SK-N-MC (cell line): ENCODE data around the gene MMP27.
"Not testable (repeated sequence)": the region's sequence is repeated elsewhere in the genome, so short reads cannot be mapped to it uniquely, and the experiment has no call there.

Experiments used
- DNase-seq: peaks from one replicate; pipeline ENCODE4 v3.0.0-alpha.2; 2011; ENCODE audit warnings: low read depth, low spot score
- H3K27ac ChIP-seq: fragments of 200-600 bp; sonication (generic); 2 replicates; pipeline ENCODE4 v1.5.1; 2016; ENCODE audit warnings: mixed run types
- H3K36me3 ChIP-seq: fragments of 200-600 bp; sonication (generic); 2 replicates; pipeline ENCODE4 v1.6.1; 2017; ENCODE audit warnings: antibody characterized with exemption, low read length, mixed read lengths; ENCODE audit not compliant: insufficient read depth
- H3K4me3 ChIP-seq: fragments of 200-600 bp; sonication (generic); 2 replicates; pipeline ENCODE4 v1.5.1; 2016
- H3K9ac ChIP-seq: fragments of 200-600 bp; sonication (generic); 2 replicates; pipeline ENCODE4 v1.8.0; 2017; ENCODE audit warnings: mixed run types, mixed read lengths; ENCODE audit not compliant: insufficient read length
- H3K9me3 ChIP-seq: fragments of 200-600 bp; sonication (generic); 2 replicates; pipeline ENCODE4 v1.6.1; 2017; ENCODE audit warnings: low read depth, mild to moderate bottlenecking, antibody characterized with exemption, low read length, moderate library complexity, mixed read lengths
- EZH2 ChIP-seq: fragments of 200-600 bp; sonication (generic); IDR thresholded peaks from one replicate; pipeline ENCODE4 v1.6.1; 2017; ENCODE audit warnings: antibody characterized with exemption
- FOXP2 ChIP-seq: optimal IDR thresholded peaks from 2 replicates; pipeline ENCODE3; 2011; ENCODE audit warnings: mild to moderate bottlenecking, moderate library complexity; ENCODE audit not compliant: insufficient read depth; ENCODE audit errors: extremely low read length, control extremely low read depth
- POLR2AphosphoS5 ChIP-seq: IDR thresholded peaks from 2 replicates; pipeline ENCODE4 v1.6.1; 2012; ENCODE audit warnings: mild to moderate bottlenecking, low read depth, low read length, borderline replicate concordance

Gene MMP27

DNA sequence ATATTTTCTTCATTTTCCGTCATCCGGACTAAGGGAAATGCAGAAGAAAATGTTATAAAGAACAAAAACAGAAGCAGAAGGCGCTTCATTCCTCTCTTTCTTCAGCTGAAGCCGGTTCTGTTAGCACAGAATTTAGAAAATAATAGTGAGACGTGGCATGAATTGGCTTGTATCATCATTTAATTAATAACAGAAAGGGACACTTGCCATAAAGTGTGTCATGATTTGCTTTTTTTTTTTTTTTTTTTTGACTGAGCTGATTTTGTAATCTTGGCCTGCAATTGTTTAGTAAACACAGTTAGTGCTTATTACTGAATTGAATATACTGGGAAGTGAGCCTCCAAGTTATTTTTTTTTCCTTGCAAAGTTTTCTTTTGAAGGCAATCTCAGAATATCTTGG is at the start of gene MMP27:
TSS of gene MMP27 (minus strand) at position 144 of the 400 bp plus-strand sequence. CDS start at position 89, 55 bp downstream.
- no peak within 1 kb of the TSS for H3K4me3 ChIP-seq
- DNase-seq, result no peak
- no peaks in the 10 kb centered on the region for H3K9me3 ChIP-seq
- H3K27ac ChIP-seq, result no peak within 1 kb of the TSS
- H3K9ac ChIP-seq, result no peak within 1 kb of the TSS
- no peaks in the 10 kb centered on the region for H3K36me3 ChIP-seq
- TF ChIP-seq POLR2AphosphoS5, result no peak
- no peak for TF ChIP-seq FOXP2
- TF ChIP-seq EZH2, result no peak

DNA sequence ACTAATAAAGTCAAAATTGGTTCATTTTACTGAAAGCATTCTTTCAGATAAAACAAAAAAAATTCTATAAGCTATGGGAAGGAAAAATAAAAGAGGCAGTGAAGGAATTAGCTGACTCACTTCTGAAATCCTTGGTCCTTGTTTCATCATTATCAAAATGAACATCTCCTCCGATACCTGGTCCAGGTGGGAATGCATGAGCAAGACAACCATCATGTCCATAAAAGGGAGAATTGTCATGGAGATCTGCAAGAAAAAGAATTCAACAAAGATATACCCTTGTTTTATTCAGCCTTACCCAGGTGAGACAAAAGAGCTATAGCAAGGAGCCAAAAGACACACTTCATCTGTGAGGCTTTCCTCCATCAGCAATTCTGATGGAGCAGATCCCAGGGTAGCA is 47.7 kb upstream of the MMP27 start:
- no peak for DNase-seq
- Histone ChIP-seq H3K27ac (no peak overlapping the region), H3K9me3 (no peaks in the 10 kb centered on the region), H3K9ac (no peak overlapping the region), H3K4me3 (no peak overlapping the region), H3K36me3 (no peaks in the 10 kb centered on the region)
- no peak for TF ChIP-seq EZH2
- TF ChIP-seq FOXP2, result no peak
- no peak for TF ChIP-seq POLR2AphosphoS5

GRCh38 chr11:102751673-102752072 is 46.1 kb upstream of the MMP27 start:
- TF ChIP-seq POLR2AphosphoS5 (no peak), FOXP2 (no peak), EZH2 (no peak)
- DNase-seq, result no peak
- no peaks in the 10 kb centered on the region for H3K36me3 ChIP-seq
- no peaks in the 10 kb centered on the region for H3K9me3 ChIP-seq
- H3K9ac ChIP-seq, result no peak overlapping the region
- no peak overlapping the region for H3K4me3 ChIP-seq
- no peak overlapping the region for H3K27ac ChIP-seq

- Histone ChIP-seq H3K36me3 (no peaks in the 10 kb centered on the region), H3K4me3 (no peak overlapping the region), H3K9ac (no peak overlapping the region), H3K27ac (no peak overlapping the region), H3K9me3 (no peaks in the 10 kb centered on the region)
- TF ChIP-seq POLR2AphosphoS5 (no peak), FOXP2 (no peak), EZH2 (no peak)
- DNase-seq, result no peak
These were observed 43.6 kb upstream of the MMP27 start for GRCh38 chr11:102749101-102749722.

- DNase-seq, H3K9ac ChIP-seq, H3K4me3 ChIP-seq, H3K36me3 ChIP-seq, H3K27ac ChIP-seq, H3K9me3 ChIP-seq: not testable (repeated sequence)
These were observed 41.4 kb upstream of the MMP27 start for GRCh38 chr11:102746746-102747578.

- DNase-seq, result no peak
- H3K4me3 ChIP-seq, result no peak overlapping the region
- H3K27ac ChIP-seq, result no peak overlapping the region
- no peaks in the 10 kb centered on the region for H3K9me3 ChIP-seq
- TF ChIP-seq EZH2 (no peak), FOXP2 (no peak), POLR2AphosphoS5 (no peak)
- no peak overlapping the region for H3K9ac ChIP-seq
- H3K36me3 ChIP-seq, result no peaks in the 10 kb centered on the region
These were observed 29.1 kb upstream of the MMP27 start for GRCh38 chr11:102734650-102735049.

DNA sequence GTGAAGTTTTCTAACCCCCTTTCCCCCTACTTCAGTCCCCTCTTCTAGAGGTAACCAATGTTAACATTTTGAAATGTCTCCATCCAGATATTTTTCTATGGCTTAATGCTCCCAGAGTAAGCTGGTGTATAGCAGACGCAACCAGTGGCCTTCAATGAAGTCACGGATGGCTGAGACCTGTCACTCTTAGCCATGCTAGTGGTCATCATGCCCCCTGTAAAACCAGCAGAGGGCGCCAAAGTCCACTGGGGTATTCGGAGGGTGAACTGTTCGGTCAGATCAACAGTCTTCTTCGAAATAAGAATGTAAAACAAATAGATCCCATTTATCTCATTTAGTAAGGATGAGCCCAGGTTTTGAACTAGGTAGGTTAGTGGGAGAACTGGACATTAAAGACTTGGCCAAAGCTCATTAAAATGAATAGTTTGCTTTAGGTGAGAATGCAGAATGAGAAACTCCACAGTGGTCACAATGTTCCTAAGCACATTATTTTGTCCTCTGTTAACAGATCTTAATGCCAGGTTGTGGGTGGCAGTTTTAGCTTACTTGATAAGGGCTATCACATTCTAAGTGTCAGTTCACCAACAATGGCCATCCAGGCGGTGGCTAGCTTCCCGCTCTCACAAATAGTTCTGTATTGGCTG is 27.8 kb upstream of the MMP27 start:
- TF ChIP-seq EZH2, result no peak
- TF ChIP-seq POLR2AphosphoS5, result no peak
- no peak overlapping the region for H3K4me3 ChIP-seq
- H3K9me3 ChIP-seq, result no peaks in the 10 kb centered on the region
- no peak overlapping the region for H3K9ac ChIP-seq
- DNase-seq, result no peak
- H3K27ac ChIP-seq, result no peak overlapping the region
- H3K36me3 ChIP-seq, result no peaks in the 10 kb centered on the region

DNA sequence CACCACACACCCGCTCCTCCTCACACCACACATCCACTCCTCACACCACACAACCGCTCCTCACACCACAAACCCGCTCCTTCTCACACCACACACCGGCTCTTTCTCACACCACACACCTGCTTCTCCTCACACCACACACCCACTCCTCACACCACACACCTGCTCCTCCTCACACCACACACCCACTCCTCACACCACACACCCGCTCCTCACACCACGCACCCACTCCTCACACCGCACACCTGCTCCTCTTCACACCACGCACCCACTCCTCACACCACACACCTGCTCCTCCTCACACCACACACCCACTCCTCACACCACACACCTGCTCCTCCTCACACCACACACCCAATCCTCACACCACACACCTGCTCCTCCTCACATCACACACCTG is 25.4 kb upstream of the MMP27 start:
- H3K27ac ChIP-seq, H3K36me3 ChIP-seq, H3K9me3 ChIP-seq, DNase-seq, H3K9ac ChIP-seq, H3K4me3 ChIP-seq: not testable (repeated sequence)
